Fibroblast of lung (primary cell): ENCODE measurements around the gene FANCI. TPM values are rescaled to one million over a fixed set of nuclear protein-coding genes. Genes with fewer than 3 reads are reported as not detected.

Experiments used
- DNase-seq, 2 donors: peaks; one replicate each; pipeline versions ENCODE4 v3.0.0 to v3.0.0-alpha.2; 2010; ENCODE audit warnings: low read depth in 2 of 2
- H2AFZ ChIP-seq: 2 replicates; pipeline ENCODE4 v1.5.1; 2012; ENCODE audit warnings: low read length, control low read depth, inconsistent platforms
- H3K27ac ChIP-seq: 2 replicates; pipeline ENCODE4 v1.5.1; 2011; ENCODE audit warnings: low read length, control low read depth; ENCODE audit not compliant: insufficient read depth
- H3K27me3 ChIP-seq: 2 replicates; pipeline ENCODE4 v1.5.1; 2011; ENCODE audit warnings: mild to moderate bottlenecking, low read length; ENCODE audit not compliant: control insufficient read depth, insufficient read depth
- H3K36me3 ChIP-seq: 2 replicates; pipeline ENCODE4 v1.5.1; 2011; ENCODE audit warnings: low read length; ENCODE audit not compliant: control insufficient read depth, insufficient read depth
- H3K4me1 ChIP-seq: 2 replicates; pipeline ENCODE4 v1.5.1; 2011; ENCODE audit warnings: low read length; ENCODE audit not compliant: control insufficient read depth, insufficient read depth; ENCODE audit errors: extremely low read depth
- H3K4me2 ChIP-seq: 2 replicates; pipeline ENCODE4 v1.5.1; 2011; ENCODE audit warnings: low read length, control low read depth; ENCODE audit not compliant: insufficient read depth; ENCODE audit errors: extremely low read depth
- H3K4me3 ChIP-seq, 4 experiments: fragments of 200-600 bp in 1 of 4; sonication (generic) in 1 of 4; replicated peaks in 1 of 4; 2 replicates each; pipeline ENCODE4 v1.5.1; 2011 to 2016; ENCODE audit warnings: low read length in 4 of 4, low read depth in 3 of 4, mild to moderate bottlenecking in 3 of 4, control low read depth in 2 of 4, inconsistent platforms in 1 of 4, mixed read lengths in 1 of 4; ENCODE audit not compliant: insufficient read depth in 1 of 4; ENCODE audit errors: control extremely low read depth in 1 of 4
- H3K79me2 ChIP-seq: 2 replicates; pipeline ENCODE4 v1.5.1; 2012; ENCODE audit warnings: mild to moderate bottlenecking, low read length, inconsistent platforms; ENCODE audit not compliant: control insufficient read depth, insufficient read depth
- H3K9ac ChIP-seq: 2 replicates; pipeline ENCODE4 v1.5.1; 2011; ENCODE audit warnings: mild to moderate bottlenecking, low read length, control low read depth; ENCODE audit not compliant: insufficient read depth
- H3K9me3 ChIP-seq: 2 replicates; pipeline ENCODE4 v1.5.1; 2012; ENCODE audit warnings: low read depth, low read length; ENCODE audit not compliant: control insufficient read depth, insufficient read depth
- H4K20me1 ChIP-seq: 2 replicates; pipeline ENCODE4 v1.5.1; 2011; ENCODE audit warnings: low read length; ENCODE audit not compliant: control insufficient read depth, insufficient read depth; ENCODE audit errors: extremely low read depth
- CTCF ChIP-seq, 2 donors: IDR thresholded peaks in 1 of 2; conservative IDR thresholded peaks in 1 of 2; 1 replicate in 1 of 2; 2 replicates in 1 of 2; pipeline ENCODE4 v1.5.1; 2011 to 2012; ENCODE audit warnings: low read length in 2 of 2, control low read depth in 1 of 2, inconsistent platforms in 1 of 2, low read depth in 1 of 2, mild to moderate bottlenecking in 1 of 2
- EZH2 ChIP-seq: IDR thresholded peaks from 2 replicates; pipeline ENCODE4 v1.5.1; 2012; ENCODE audit warnings: low read length, control low read depth, mild to moderate bottlenecking; ENCODE audit errors: missing control alignments
- polyA plus RNA-seq, 2 donors: library from polyadenylated mRNA; depleted of rRNA in 1 of 2; stranded (reverse) in 1 of 2; unstranded in 1 of 2; fragments of >200 nt; gene quantifications; 2 replicates each; pipeline ENCODE4 v1.2.1, GENCODE V29; 2011 to 2012; ENCODE audit warnings: missing spikeins in 1 of 2
- total RNA-seq: library from RNA; depleted of rRNA; stranded (reverse); fragments of >200 nt; gene quantifications from 2 replicates; pipeline ENCODE4 v1.2.1, GENCODE V29; 2014

The FANCI gene
- total and polyA plus RNA-seq, 2 donors (not counting 1 experiment from before 2014, with no cell fraction given): 12.6 to 13.4 TPM

- Histone ChIP-seq H3K79me2 (peaks cover 28% of the 10 kb centered on the region), H3K27ac (no peak overlapping the region), H4K20me1 (no peaks in the 10 kb centered on the region), H3K4me2 (no peak overlapping the region), H3K4me3 (no peak overlapping the region), H3K27me3 (no peaks in the 10 kb centered on the region), H2AFZ (no peak overlapping the region), H3K9me3 (no peaks in the 10 kb centered on the region), H3K9ac (no peak overlapping the region), H3K36me3 (peaks cover 70% of the 10 kb centered on the region), H3K4me1 (peaks cover under 1% of the 10 kb centered on the region)
- DNase-seq: no peak
- TF ChIP-seq CTCF (conservative IDR thresholded peaks at IDR 0.05 in 1 of 2, IDR thresholded peaks at IDR 0.05 in 1 of 2; ENCODE audit: low read depth in 1 of 2, low read length in 2 of 2) (no peak), EZH2 (no peak)
Observed at GRCh38 chr15:89326316-89326715, 82.5 kb downstream of the FANCI start.

GRCh38 chr15:89327113-89327512 is 83.3 kb downstream of the FANCI start:
- Histone ChIP-seq H3K9me3 (no peaks in the 10 kb centered on the region), H3K79me2 (peaks cover 36% of the 10 kb centered on the region), H2AFZ (no peak overlapping the region), H3K4me3 (no peak overlapping the region), H3K27me3 (no peaks in the 10 kb centered on the region), H3K4me1 (peaks cover 6% of the 10 kb centered on the region), H3K9ac (no peak overlapping the region), H3K4me2 (no peak overlapping the region), H3K27ac (no peak overlapping the region), H4K20me1 (no peaks in the 10 kb centered on the region), H3K36me3 (peaks cover 65% of the 10 kb centered on the region)
- no peak for DNase-seq
- TF ChIP-seq CTCF (conservative IDR thresholded peaks at IDR 0.05 in 1 of 2, IDR thresholded peaks at IDR 0.05 in 1 of 2; ENCODE audit: low read depth in 1 of 2, low read length in 2 of 2) (no peak), EZH2 (no peak)

GRCh38 chr15:89328398-89329254 is 84.8 kb downstream of the FANCI start:
- no peak overlapping the region for H3K4me3 ChIP-seq
- no peak overlapping the region for H3K4me2 ChIP-seq
- peaks cover 10% of the 10 kb centered on the region for H3K4me1 ChIP-seq
- H3K36me3 ChIP-seq: peaks cover 61% of the 10 kb centered on the region
- no peaks in the 10 kb centered on the region for H4K20me1 ChIP-seq
- H3K27ac ChIP-seq: no peak overlapping the region
- H3K9me3 ChIP-seq: no peaks in the 10 kb centered on the region
- no peak overlapping the region for H3K9ac ChIP-seq
- H2AFZ ChIP-seq: no peak overlapping the region
- DNase-seq: no peak
- H3K27me3 ChIP-seq: no peaks in the 10 kb centered on the region
- H3K79me2 ChIP-seq: peaks cover 49% of the 10 kb centered on the region
- TF ChIP-seq EZH2: no peak
- TF ChIP-seq CTCF (conservative IDR thresholded peaks at IDR 0.05 in 1 of 2, IDR thresholded peaks at IDR 0.05 in 1 of 2; ENCODE audit: low read depth in 1 of 2, low read length in 2 of 2): no peak
